HCT116 (cell line): Measurements from ENCODE around the gene SGPP2. TPM values are rescaled to one million over a fixed set of nuclear protein-coding genes. Genes with fewer than 3 reads are reported as not detected.

Experiments
- ATAC-seq: fragments of 200-7000 bp; cut with Tn5 transposase; 2 replicates; pipeline ENCODE4 v1.9.1; 2020; ENCODE audit warnings: mild to moderate bottlenecking, moderate library complexity
- BruUV-seq: library from RNA; stranded (reverse); fragments of 400-500 nt; replicated peaks from 2 replicates; lab custom pipeline; 2021; lab: Mats Ljungman, UMichigan
- CTCF ChIA-PET: fragments of 300-600 bp; sonication (Branson Sonifier 250); formaldehyde crosslinking; loops from one replicate; lab custom pipeline; 2021; ENCODE audit warnings: antibody characterized with exemption; lab: Charles Lee
- POLR2A ChIA-PET: fragments of 300-600, 350-600 bp; sonication (Branson Sonifier 250); formaldehyde crosslinking; loops from one replicate; lab custom pipeline; 2021; ENCODE audit warnings: antibody characterized with exemption; lab: Charles Lee
- RAD21 ChIA-PET, 2 experiments: fragments of 300-600 bp; sonication (Branson Sonifier 250); formaldehyde crosslinking; loops; one replicate each; lab custom pipeline; 2023; ENCODE audit warnings: low total read pairs in 2 of 2; ENCODE audit not compliant: uncharacterized antibody in 2 of 2, unreplicated experiment in 2 of 2, low non-redundant PET in 1 of 2; lab: Charles Lee
- DNase-seq: peaks from one replicate; pipeline ENCODE4 v3.0.0-alpha.2; 2010; ENCODE audit warnings: low read depth, low spot score
- H2AFZ ChIP-seq: fragments of 200-600 bp; shearing (Covaris generic), sonication (generic); 2 replicates; pipeline ENCODE4 v1.6.1; 2017; ENCODE audit warnings: low read depth, mixed run types, mixed read lengths, antibody characterized with exemption, low read length; ENCODE audit not compliant: poor library complexity, severe bottlenecking
- H3K27ac ChIP-seq: 2 replicates; pipeline ENCODE4 v1.5.1; 2012; ENCODE audit warnings: low read depth, low read length
- H3K27me3 ChIP-seq: fragments of 200-600 bp; sonication (generic); 2 replicates; pipeline ENCODE4 v1.6.1; 2016; ENCODE audit warnings: mixed run types, low read length, mixed read lengths; ENCODE audit not compliant: insufficient read depth
- H3K36me3 ChIP-seq, 2 experiments: fragments of 200-500 bp in 1 of 2; fragments of 200-600 bp in 1 of 2; sonication (Bioruptor generic) in 1 of 2; sonication (generic) in 1 of 2; 2 replicates each; pipeline versions ENCODE4 v1.5.1 to v1.6.1; 2014 to 2016; ENCODE audit warnings: low read length in 2 of 2, inconsistent platforms in 1 of 2, mixed read lengths in 1 of 2, mixed run types in 1 of 2; ENCODE audit not compliant: insufficient read depth in 2 of 2, control insufficient read depth in 1 of 2
- H3K4me1 ChIP-seq, 2 experiments: fragments of 200-600 bp in 1 of 2; sonication (generic) in 1 of 2; 2 replicates each; pipeline versions ENCODE4 v1.5.1 to v1.6.1; 2012 to 2017; ENCODE audit warnings: low read length in 2 of 2, inconsistent platforms in 1 of 2, mild to moderate bottlenecking in 1 of 2, mixed read lengths in 1 of 2, mixed run types in 1 of 2, moderate library complexity in 1 of 2; ENCODE audit not compliant: insufficient read depth in 2 of 2, control insufficient read depth in 1 of 2
- H3K4me2 ChIP-seq: fragments of 200-600 bp; sonication (generic); 2 replicates; pipeline ENCODE4 v1.6.1; 2017; ENCODE audit warnings: mixed run types, low read length, mixed read lengths
- H3K4me3 ChIP-seq, 2 experiments: fragments of 200-600 bp in 1 of 2; sonication (generic) in 1 of 2; replicated peaks in 1 of 2; 2 replicates each; pipeline ENCODE4 v1.5.1; 2011 to 2016; ENCODE audit warnings: low read length in 2 of 2, control low read depth in 1 of 2, low read depth in 1 of 2, mild to moderate bottlenecking in 1 of 2, mixed read lengths in 1 of 2, mixed run types in 1 of 2
- H3K79me2 ChIP-seq: fragments of 200-600 bp; sonication (generic); 2 replicates; pipeline ENCODE4 v1.6.1; 2017; ENCODE audit warnings: mild to moderate bottlenecking, mixed run types, low read length, moderate library complexity, mixed read lengths; ENCODE audit not compliant: insufficient read depth
- H3K9ac ChIP-seq: fragments of 200-600 bp; sonication (generic); 2 replicates; pipeline ENCODE4 v1.6.1; 2016; ENCODE audit warnings: low read length, mixed read lengths
- H3K9me2 ChIP-seq: fragments of 200-600 bp; sonication (generic), shearing (Covaris generic); 2 replicates; pipeline ENCODE4 v1.6.1; 2017; ENCODE audit warnings: mixed run types, mild to moderate bottlenecking, moderate library complexity; ENCODE audit not compliant: insufficient read depth
- H3K9me3 ChIP-seq, 2 experiments: fragments of 200-500 bp in 1 of 2; fragments of 200-600 bp in 1 of 2; sonication (Bioruptor generic) in 1 of 2; sonication (generic) in 1 of 2; 2 replicates each; pipeline ENCODE4 v1.6.1; 2014 to 2017; ENCODE audit warnings: low read length in 2 of 2, mixed read lengths in 2 of 2, inconsistent platforms in 1 of 2, low read depth in 1 of 2, mild to moderate bottlenecking in 1 of 2, mixed run types in 1 of 2, moderate library complexity in 1 of 2; ENCODE audit not compliant: control insufficient read depth in 1 of 2, insufficient read depth in 1 of 2
- H4K20me1 ChIP-seq: fragments of 200-600 bp; sonication (generic), shearing (Covaris generic); 2 replicates; pipeline ENCODE4 v1.6.1; 2017; ENCODE audit warnings: mixed run types, mild to moderate bottlenecking, moderate library complexity; ENCODE audit not compliant: insufficient read depth
- CBX3 ChIP-seq: IDR thresholded peaks from 2 replicates; pipeline ENCODE4 v1.6.1; 2012; ENCODE audit warnings: low read depth
- EZH2phosphoT487 ChIP-seq: fragments of 200-600 bp; IDR thresholded peaks from 2 replicates; pipeline ENCODE4 v1.6.1; 2018; ENCODE audit warnings: antibody characterized with exemption, borderline replicate concordance
- MAX ChIP-seq: IDR thresholded peaks from 2 replicates; pipeline ENCODE4 v1.6.1; 2012
- POLR2AphosphoS5 ChIP-seq: IDR thresholded peaks from 2 replicates; pipeline ENCODE4 v1.6.1; 2011; ENCODE audit warnings: mild to moderate bottlenecking, low read depth, low read length, moderate library complexity
- REST ChIP-seq: IDR thresholded peaks from 2 replicates; pipeline ENCODE4 v1.6.1; 2012; ENCODE audit warnings: low read depth
- SIN3A ChIP-seq: IDR thresholded peaks from 2 replicates; pipeline ENCODE4 v1.6.1; 2012; ENCODE audit warnings: low read depth
- TCF7L2 ChIP-seq: IDR thresholded peaks from 2 replicates; pipeline ENCODE4 v1.7.0; 2011; ENCODE audit warnings: borderline replicate concordance, inconsistent platforms; ENCODE audit not compliant: insufficient read depth, insufficient read length; ENCODE audit errors: extremely low read depth
- intact Hi-C: fragments of 100-400 bp; cut with micrococcal nuclease; formaldehyde crosslinking; loops from 2 replicates; pipeline ENCODE4 v1.10.0; 2022
- total RNA-seq: library from RNA; stranded (reverse); gene quantifications from one replicate; pipeline ENCODE4 v1.2.1, GENCODE V29; 2021; ENCODE audit not compliant: unreplicated experiment

SGPP2 gene
- total RNA-seq, 1 experiment from 2014 or later: 1.6 TPM

GRCh38 chr2:222544661-222545060 lies 120.3 kb downstream of the SGPP2 start:
- no peak overlapping the region for H3K9ac ChIP-seq
- no peaks in the 10 kb centered on the region for H3K36me3 ChIP-seq
- no peaks in the 10 kb centered on the region for H3K9me3 ChIP-seq
- TF ChIP-seq POLR2AphosphoS5 (no peak), TCF7L2 (no peak), CBX3 (no peak), REST (no peak), MAX (no peak), SIN3A (no peak), EZH2phosphoT487 (no peak)
- ChIA-PET POLR2A (interaction anchor here (0.6 kb wide), 1 partner anchor 479 kb away, joined by 3 read pairs; no protein-coding TSS in a partner anchor), CTCF (interaction anchor here (1.1 to 1.3 kb wide), 2 partner anchors 227 to 520 kb away, joined by 3 to 7 read pairs; no protein-coding TSS in a partner anchor), RAD21 (no interaction called here)
- H3K27me3 ChIP-seq: peaks cover 25% of the 10 kb centered on the region
- H3K4me2 ChIP-seq: no peak overlapping the region
- H3K79me2 ChIP-seq: no peaks in the 10 kb centered on the region
- no peaks in the 10 kb centered on the region for H3K9me2 ChIP-seq
- no peaks in the 10 kb centered on the region for H4K20me1 ChIP-seq
- intact Hi-C loops: no loop called here
- H3K27ac ChIP-seq: no peak overlapping the region
- no peak for DNase-seq
- no peaks in the 10 kb centered on the region for H3K4me1 ChIP-seq
- no peak for ATAC-seq
- H3K4me3 ChIP-seq: no peak overlapping the region
- no peak overlapping the region for H2AFZ ChIP-seq
- no TSS peak for BruUV-seq
